SK-N-SH treated with all-trans-retinoic acid at 6 μM for 48 hours (cell line): ENCODE measurements around the gene MROH7.

Experiments
- ATAC-seq: fragments of 200-7000 bp; cut with Tn5 transposase; 3 replicates; pipeline ENCODE4 v1.9.1; 2020; ENCODE audit warnings: mild to moderate bottlenecking, moderate library complexity
- ARNTL ChIP-seq: fragments of 450-650 bp; formaldehyde crosslinking; IDR thresholded peaks from 2 replicates; pipeline ENCODE4 v1.5.0; 2020; ENCODE audit warnings: low read depth, mild to moderate bottlenecking, moderate library complexity, borderline replicate concordance
- BACH2 ChIP-seq: fragments of 250-450 bp; sonication (Bioruptor Pico); IDR thresholded peaks from 2 replicates; pipeline ENCODE4 v1.9.0; 2021; ENCODE audit warnings: mild to moderate bottlenecking, borderline replicate concordance
- ESRRG ChIP-seq: fragments of 250-450 bp; sonication (Bioruptor Pico); IDR thresholded peaks from 2 replicates; pipeline ENCODE4 v1.6.1; 2021; ENCODE audit warnings: mild to moderate bottlenecking
- GLIS3 ChIP-seq: fragments of 250-450 bp; sonication (Bioruptor Pico); IDR thresholded peaks from 2 replicates; pipeline ENCODE4 v1.5.0; 2020; ENCODE audit warnings: mild to moderate bottlenecking, moderate library complexity
- ISL1 ChIP-seq: fragments of 250-450 bp; sonication (Bioruptor Pico); IDR thresholded peaks from 2 replicates; pipeline ENCODE4 v2.1.2; 2022; ENCODE audit warnings: mild to moderate bottlenecking, moderate library complexity
- OSR1 ChIP-seq: fragments of 250-450 bp; sonication (Bioruptor Pico); IDR thresholded peaks from 2 replicates; pipeline ENCODE4 v1.8.0; 2022; ENCODE audit warnings: moderate library complexity, mild to moderate bottlenecking, inconsistent platforms
- PPARA ChIP-seq: fragments of 250-450 bp; sonication (Bioruptor Pico); IDR thresholded peaks from 2 replicates; pipeline ENCODE4 v1.5.0; 2020; ENCODE audit warnings: mild to moderate bottlenecking, borderline replicate concordance
- RARB ChIP-seq: fragments of 250-450 bp; sonication (Bioruptor Pico); IDR thresholded peaks from 2 replicates; pipeline ENCODE4 v1.8.0; 2021; ENCODE audit warnings: mild to moderate bottlenecking, moderate library complexity
- SNAI2 ChIP-seq: fragments of 250-450 bp; sonication (Bioruptor Pico); IDR thresholded peaks from 2 replicates; pipeline ENCODE4 v1.5.0; 2020; ENCODE audit warnings: mild to moderate bottlenecking, moderate library complexity
- TCF4 ChIP-seq: fragments of 250-450 bp; sonication (Bioruptor Pico); IDR thresholded peaks from 2 replicates; pipeline ENCODE4 v1.8.0; 2021; ENCODE audit warnings: mild to moderate bottlenecking, moderate library complexity, borderline replicate concordance
- TOX ChIP-seq: fragments of 250-450 bp; sonication (Bioruptor Pico); IDR thresholded peaks from 2 replicates; pipeline ENCODE4 v1.8.0; 2021; ENCODE audit warnings: mild to moderate bottlenecking, moderate library complexity, borderline replicate concordance
- ZC3H10 ChIP-seq: fragments of 250-450 bp; sonication (Bioruptor Pico); IDR thresholded peaks from 2 replicates; pipeline ENCODE4 v1.5.1; 2021; ENCODE audit warnings: mild to moderate bottlenecking, moderate library complexity
- ZFP3 ChIP-seq: fragments of 250-450 bp; sonication (Bioruptor Pico); IDR thresholded peaks from 2 replicates; pipeline ENCODE4 v1.5.0; 2020; ENCODE audit warnings: mild to moderate bottlenecking, moderate library complexity
- ZNF565 ChIP-seq: fragments of 450-650 bp; formaldehyde crosslinking; conservative IDR thresholded peaks from 2 replicates; pipeline ENCODE4 v1.5.0; 2020; ENCODE audit warnings: low read depth, mild to moderate bottlenecking, moderate library complexity
- ZNF8 ChIP-seq: fragments of 450-650 bp; formaldehyde crosslinking; IDR thresholded peaks from 2 replicates; pipeline ENCODE4 v1.5.0; 2020; ENCODE audit warnings: mild to moderate bottlenecking, moderate library complexity
- TF ChIP-seq, protein P1 (sequence below): fragments of 250-450 bp; sonication (Bioruptor Pico); IDR thresholded peaks from 2 replicates; pipeline ENCODE4 v1.5.1; 2020; ENCODE audit warnings: low read depth, mild to moderate bottlenecking, moderate library complexity
- TF ChIP-seq, protein P2 (sequence below): fragments of 250-450 bp; sonication (Bioruptor Pico); IDR thresholded peaks from 2 replicates; pipeline ENCODE4 v1.8.0; 2021; ENCODE audit warnings: low read depth, mild to moderate bottlenecking, moderate library complexity, borderline replicate concordance
- TF ChIP-seq, protein P3 (sequence below): fragments of 250-450 bp; sonication (Bioruptor Pico); IDR thresholded peaks from 2 replicates; pipeline ENCODE4 v1.8.0; 2020; ENCODE audit warnings: mild to moderate bottlenecking, moderate library complexity, borderline replicate concordance
- TF ChIP-seq, protein P4 (sequence below): fragments of 250-450 bp; sonication (Bioruptor Pico); IDR thresholded peaks from 2 replicates; pipeline ENCODE4 v1.5.1; 2021; ENCODE audit warnings: mild to moderate bottlenecking, moderate library complexity
- TF ChIP-seq, protein P5 (sequence below): fragments of 250-450 bp; sonication (Bioruptor Pico); IDR thresholded peaks from 2 replicates; pipeline ENCODE4 v1.5.0; 2020; ENCODE audit warnings: mild to moderate bottlenecking, moderate library complexity

Gene MROH7

DNA sequence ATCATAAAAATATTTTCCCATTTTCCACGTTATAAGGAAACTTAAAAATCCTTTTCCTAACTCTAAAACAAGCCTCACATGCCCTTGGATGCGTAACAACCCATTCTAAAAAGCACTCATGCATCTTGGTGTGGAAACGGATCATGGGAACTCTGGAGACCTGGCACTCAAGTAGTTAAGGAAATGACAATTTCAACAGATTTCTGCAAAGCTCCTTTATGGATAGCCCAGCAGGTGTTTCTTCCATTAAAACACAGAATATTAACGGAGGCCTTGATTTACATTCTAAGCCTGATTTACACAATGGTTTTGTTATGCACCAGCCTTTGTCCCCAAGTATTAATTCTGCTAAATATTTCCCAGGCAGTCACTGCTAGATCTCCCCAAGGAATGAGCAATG, 109.8 kb downstream of the MROH7 start:
- no peak for TF ChIP-seq ISL1 (CRISPR knock-in tag)
- TF ChIP-seq TCF4 (CRISPR knock-in tag) = no peak
- TF ChIP-seq, protein P1, sequence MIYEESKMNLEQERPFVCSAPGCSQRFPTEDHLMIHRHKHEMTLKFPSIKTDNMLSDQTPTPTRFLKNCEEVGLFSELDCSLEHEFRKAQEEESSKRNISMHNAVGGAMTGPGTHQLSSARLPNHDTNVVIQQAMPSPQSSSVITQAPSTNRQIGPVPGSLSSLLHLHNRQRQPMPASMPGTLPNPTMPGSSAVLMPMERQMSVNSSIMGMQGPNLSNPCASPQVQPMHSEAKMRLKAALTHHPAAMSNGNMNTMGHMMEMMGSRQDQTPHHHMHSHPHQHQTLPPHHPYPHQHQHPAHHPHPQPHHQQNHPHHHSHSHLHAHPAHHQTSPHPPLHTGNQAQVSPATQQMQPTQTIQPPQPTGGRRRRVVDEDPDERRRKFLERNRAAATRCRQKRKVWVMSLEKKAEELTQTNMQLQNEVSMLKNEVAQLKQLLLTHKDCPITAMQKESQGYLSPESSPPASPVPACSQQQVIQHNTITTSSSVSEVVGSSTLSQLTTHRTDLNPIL (CRISPR knock-in tag) = no peak
- ATAC-seq = no peak

DNA sequence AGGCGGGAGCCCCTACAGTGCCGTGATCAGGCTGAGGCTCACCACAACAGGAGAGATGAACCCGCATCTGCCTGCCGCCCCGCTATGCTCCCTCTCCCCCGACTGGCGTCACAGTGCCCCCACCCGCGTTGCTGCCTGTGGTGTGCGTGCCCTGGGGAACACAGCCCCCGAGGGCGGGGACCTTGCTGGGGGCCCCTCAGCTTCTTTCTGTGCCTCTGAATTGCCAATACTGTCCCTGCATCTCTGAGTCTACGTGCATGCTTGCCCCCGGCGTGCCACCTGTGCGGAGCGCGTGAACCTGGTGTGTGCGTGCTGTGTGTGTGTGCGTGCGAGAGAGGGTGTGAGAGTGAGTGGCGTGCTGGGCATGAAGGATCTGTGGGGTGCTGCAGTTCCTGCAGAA, 112.5 kb downstream of the MROH7 start:
- no peak for TF ChIP-seq OSR1 (CRISPR knock-in tag)
- no peak for TF ChIP-seq ZFP3 (CRISPR knock-in tag)
- TF ChIP-seq, protein P2, sequence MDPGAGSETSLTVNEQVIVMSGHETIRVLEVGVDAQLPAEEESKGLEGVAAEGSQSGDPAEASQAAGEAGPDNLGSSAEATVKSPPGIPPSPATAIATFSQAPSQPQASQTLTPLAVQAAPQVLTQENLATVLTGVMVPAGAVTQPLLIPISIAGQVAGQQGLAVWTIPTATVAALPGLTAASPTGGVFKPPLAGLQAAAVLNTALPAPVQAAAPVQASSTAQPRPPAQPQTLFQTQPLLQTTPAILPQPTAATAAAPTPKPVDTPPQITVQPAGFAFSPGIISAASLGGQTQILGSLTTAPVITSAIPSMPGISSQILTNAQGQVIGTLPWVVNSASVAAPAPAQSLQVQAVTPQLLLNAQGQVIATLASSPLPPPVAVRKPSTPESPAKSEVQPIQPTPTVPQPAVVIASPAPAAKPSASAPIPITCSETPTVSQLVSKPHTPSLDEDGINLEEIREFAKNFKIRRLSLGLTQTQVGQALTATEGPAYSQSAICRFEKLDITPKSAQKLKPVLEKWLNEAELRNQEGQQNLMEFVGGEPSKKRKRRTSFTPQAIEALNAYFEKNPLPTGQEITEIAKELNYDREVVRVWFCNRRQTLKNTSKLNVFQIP (CRISPR knock-in tag) = no peak
- no peak for TF ChIP-seq ZNF8 (CRISPR knock-in tag)
- no peak for TF ChIP-seq BACH2 (CRISPR knock-in tag)
- no peak for TF ChIP-seq RARB (CRISPR knock-in tag)
- no peak for TF ChIP-seq ZNF565 (CRISPR knock-in tag)
- TF ChIP-seq ESRRG (CRISPR knock-in tag) = no peak
- TF ChIP-seq, protein P3, sequence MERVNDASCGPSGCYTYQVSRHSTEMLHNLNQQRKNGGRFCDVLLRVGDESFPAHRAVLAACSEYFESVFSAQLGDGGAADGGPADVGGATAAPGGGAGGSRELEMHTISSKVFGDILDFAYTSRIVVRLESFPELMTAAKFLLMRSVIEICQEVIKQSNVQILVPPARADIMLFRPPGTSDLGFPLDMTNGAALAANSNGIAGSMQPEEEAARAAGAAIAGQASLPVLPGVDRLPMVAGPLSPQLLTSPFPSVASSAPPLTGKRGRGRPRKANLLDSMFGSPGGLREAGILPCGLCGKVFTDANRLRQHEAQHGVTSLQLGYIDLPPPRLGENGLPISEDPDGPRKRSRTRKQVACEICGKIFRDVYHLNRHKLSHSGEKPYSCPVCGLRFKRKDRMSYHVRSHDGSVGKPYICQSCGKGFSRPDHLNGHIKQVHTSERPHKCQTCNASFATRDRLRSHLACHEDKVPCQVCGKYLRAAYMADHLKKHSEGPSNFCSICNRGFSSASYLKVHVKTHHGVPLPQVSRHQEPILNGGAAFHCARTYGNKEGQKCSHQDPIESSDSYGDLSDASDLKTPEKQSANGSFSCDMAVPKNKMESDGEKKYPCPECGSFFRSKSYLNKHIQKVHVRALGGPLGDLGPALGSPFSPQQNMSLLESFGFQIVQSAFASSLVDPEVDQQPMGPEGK (CRISPR knock-in tag) = no peak
- TF ChIP-seq SNAI2 (CRISPR knock-in tag) = no peak
- no peak for TF ChIP-seq PPARA (CRISPR knock-in tag)
- no peak for TF ChIP-seq GLIS3
- TF ChIP-seq, protein P1 (CRISPR knock-in tag) = no peak
- TF ChIP-seq, protein P4, sequence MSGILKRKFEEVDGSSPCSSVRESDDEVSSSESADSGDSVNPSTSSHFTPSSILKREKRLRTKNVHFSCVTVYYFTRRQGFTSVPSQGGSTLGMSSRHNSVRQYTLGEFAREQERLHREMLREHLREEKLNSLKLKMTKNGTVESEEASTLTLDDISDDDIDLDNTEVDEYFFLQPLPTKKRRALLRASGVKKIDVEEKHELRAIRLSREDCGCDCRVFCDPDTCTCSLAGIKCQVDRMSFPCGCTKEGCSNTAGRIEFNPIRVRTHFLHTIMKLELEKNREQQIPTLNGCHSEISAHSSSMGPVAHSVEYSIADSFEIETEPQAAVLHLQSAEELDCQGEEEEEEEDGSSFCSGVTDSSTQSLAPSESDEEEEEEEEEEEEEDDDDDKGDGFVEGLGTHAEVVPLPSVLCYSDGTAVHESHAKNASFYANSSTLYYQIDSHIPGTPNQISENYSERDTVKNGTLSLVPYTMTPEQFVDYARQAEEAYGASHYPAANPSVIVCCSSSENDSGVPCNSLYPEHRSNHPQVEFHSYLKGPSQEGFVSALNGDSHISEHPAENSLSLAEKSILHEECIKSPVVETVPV (CRISPR knock-in tag) = no peak
- no peak for TF ChIP-seq ISL1 (CRISPR knock-in tag)
- TF ChIP-seq ZC3H10 = no peak
- TF ChIP-seq TOX (CRISPR knock-in tag) = no peak
- no peak for TF ChIP-seq ARNTL (CRISPR knock-in tag)
- TF ChIP-seq, protein P5, sequence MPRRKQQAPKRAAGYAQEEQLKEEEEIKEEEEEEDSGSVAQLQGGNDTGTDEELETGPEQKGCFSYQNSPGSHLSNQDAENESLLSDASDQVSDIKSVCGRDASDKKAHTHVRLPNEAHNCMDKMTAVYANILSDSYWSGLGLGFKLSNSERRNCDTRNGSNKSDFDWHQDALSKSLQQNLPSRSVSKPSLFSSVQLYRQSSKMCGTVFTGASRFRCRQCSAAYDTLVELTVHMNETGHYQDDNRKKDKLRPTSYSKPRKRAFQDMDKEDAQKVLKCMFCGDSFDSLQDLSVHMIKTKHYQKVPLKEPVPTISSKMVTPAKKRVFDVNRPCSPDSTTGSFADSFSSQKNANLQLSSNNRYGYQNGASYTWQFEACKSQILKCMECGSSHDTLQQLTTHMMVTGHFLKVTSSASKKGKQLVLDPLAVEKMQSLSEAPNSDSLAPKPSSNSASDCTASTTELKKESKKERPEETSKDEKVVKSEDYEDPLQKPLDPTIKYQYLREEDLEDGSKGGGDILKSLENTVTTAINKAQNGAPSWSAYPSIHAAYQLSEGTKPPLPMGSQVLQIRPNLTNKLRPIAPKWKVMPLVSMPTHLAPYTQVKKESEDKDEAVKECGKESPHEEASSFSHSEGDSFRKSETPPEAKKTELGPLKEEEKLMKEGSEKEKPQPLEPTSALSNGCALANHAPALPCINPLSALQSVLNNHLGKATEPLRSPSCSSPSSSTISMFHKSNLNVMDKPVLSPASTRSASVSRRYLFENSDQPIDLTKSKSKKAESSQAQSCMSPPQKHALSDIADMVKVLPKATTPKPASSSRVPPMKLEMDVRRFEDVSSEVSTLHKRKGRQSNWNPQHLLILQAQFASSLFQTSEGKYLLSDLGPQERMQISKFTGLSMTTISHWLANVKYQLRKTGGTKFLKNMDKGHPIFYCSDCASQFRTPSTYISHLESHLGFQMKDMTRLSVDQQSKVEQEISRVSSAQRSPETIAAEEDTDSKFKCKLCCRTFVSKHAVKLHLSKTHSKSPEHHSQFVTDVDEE (CRISPR knock-in tag) = no peak
- ATAC-seq = no peak
